Heart left ventricle (tissue), 16 donors: ENCODE results near the gene TANGO2. TPM values are rescaled to one million over a fixed set of nuclear protein-coding genes. Genes with fewer than 3 reads are reported as not detected.

ENCODE experiments used
- ATAC-seq, 4 donors: fragments of 200-7000 bp; cut with Tn5 transposase; one replicate each; pipeline ENCODE4 v1.9.1; 2020 to 2022; ENCODE audit warnings: moderate library complexity in 4 of 4, mild to moderate bottlenecking in 3 of 4, moderate number of reproducible peaks in 1 of 4
- DNase-seq, 5 donors: peaks; one replicate each; pipeline ENCODE4 v3.0.0-alpha.2; 2020
- H3K27ac ChIP-seq, 12 donors: fragments of 200-600 bp; sonication (generic) in 4 of 12; one replicate each; pipeline versions ENCODE4 v1.5.0 to v1.8.0; 2016 to 2022; ENCODE audit warnings: mild to moderate bottlenecking in 2 of 12
- H3K27me3 ChIP-seq, 9 donors: fragments of 200-600 bp; sonication (generic) in 2 of 9; one replicate each; pipeline versions ENCODE4 v1.5.1 to v1.8.0; 2016 to 2022; ENCODE audit warnings: mild to moderate bottlenecking in 3 of 9
- H3K36me3 ChIP-seq, 9 donors: fragments of 200-600 bp; sonication (generic) in 2 of 9; one replicate each; pipeline versions ENCODE4 v1.5.0 to v1.8.0; 2018 to 2022; ENCODE audit warnings: mild to moderate bottlenecking in 2 of 9
- H3K4me1 ChIP-seq, 12 donors: fragments of 200-600 bp; sonication (generic) in 4 of 12; one replicate each; pipeline versions ENCODE4 v1.5.0 to v1.8.0; 2016 to 2022; ENCODE audit warnings: mild to moderate bottlenecking in 3 of 12
- H3K4me3 ChIP-seq, 12 donors: fragments of 200-600 bp; sonication (generic) in 4 of 12; one replicate each; pipeline versions ENCODE4 v1.5.0 to v1.8.0; 2017 to 2022; ENCODE audit warnings: mild to moderate bottlenecking in 9 of 12, moderate library complexity in 4 of 12
- H3K9me3 ChIP-seq, 12 donors: fragments of 200-600 bp; sonication (generic) in 4 of 12; one replicate each; pipeline versions ENCODE4 v1.5.0 to v1.8.0; 2016 to 2022; ENCODE audit warnings: mild to moderate bottlenecking in 1 of 12
- POLR2A ChIP-seq, 2 donors: fragments of 450-650 bp; IDR thresholded peaks; one replicate each; pipeline ENCODE4 v1.6.1; 2017; ENCODE audit warnings: antibody characterized with exemption in 2 of 2, mild to moderate bottlenecking in 2 of 2, moderate library complexity in 2 of 2
- WGBS, 4 donors: extraction: QIAGEN DNeasy Blood & Tissue Kit in 2 of 4; methylation state at CpG; one replicate each; pipeline versions ENCODE4 v1.1.5 to v1.1.7; 2013 to 2018; 5-methylcytosine and 5-hydroxymethylcytosine counted together
- intact Hi-C, 10 donors: fragments of 100-400 bp; cut with DNase I; formaldehyde crosslinking; loops; one replicate each; pipeline versions ENCODE4 v1.11.1 to v1.14.2; 2022
- polyA plus RNA-seq, 2 donors: library from polyadenylated mRNA; stranded (reverse); fragments of 200-250 nt; gene quantifications; one replicate each; pipeline ENCODE4 v1.2.3, GENCODE V29; 2013
- total RNA-seq, 9 donors: library from RNA; depleted of rRNA in 2 of 9; stranded (reverse); fragments of >200 nt in 2 of 9; fragmentation: NEBNext Ultra II Directional in 3 of 9; extraction: Animal tissue kit (Norgen Biotek cat#: 25700) in 3 of 9; gene quantifications; one replicate each; pipeline versions ENCODE4 v1.1.0 to v1.2.4, GENCODE V29; 2016 to 2023
- TF ChIP-seq, protein P1 (sequence below), 12 donors: fragments of 200-600 bp; sonication (generic) in 4 of 12; IDR thresholded peaks; one replicate each; pipeline versions ENCODE4 v1.5.0 to v1.8.0; 2018 to 2022; ENCODE audit warnings: antibody characterized with exemption in 12 of 12, mild to moderate bottlenecking in 5 of 12
- donor health status: ischemic (EF 13 %, LVEDD 7.1; RV severe dilation, severe dysfunction).
- donor health status: healthy with polysubstance abuse.
- donor health status: DM: no; HTN: yes; CAD: no.
- donor health status: DM: no; HTN: no; CAD: no.
- donor health status: ischemic (EF 25% LVEDD 6.9; RV normal size, moderate dysfunction).
- donor health status: ischemic (EF 25% LVEDD 5.7; RV mildly dilated, moderate dysfunction).
- donor health status: healthy.
- donor health status: DM: yes; HTN: yes; CAD: no.
- donor health status: ischemic (EF 35%, LVEDD 5.7; RV mildly dilated, moderate dysfunction).
- donor health status: nonischemic (EF 11% LVEDD 7.7; RV severe dilation, severe dysfunction).
- donor health status: DM: yes; HTN: yes; CAD: no.
- donor health status: PGD.
- donor health status: ischemic (EF 29% LVEDD 5.4; RV normal size, mild dysfunction).
- donor health status: nonischemic (EF 23%, LVEDD 6.1; RV moderate dilation, normal function).

TANGO2 gene
- total and polyA plus RNA-seq, 11 donors: 51.3 to 341 (median 63.0) TPM

- no peaks in the 10 kb centered on the region for H3K27me3 ChIP-seq
- H3K9me3 ChIP-seq: no peaks in the 10 kb centered on the region
- ATAC-seq (no peak), DNase-seq (no peak)
- 93% methylated on average over 27 to 50 of the region's 50 CpGs for WGBS, 4 donors
- TF ChIP-seq POLR2A (IDR thresholded peaks at IDR 0.05): no peak
- TF ChIP-seq, protein P1, sequence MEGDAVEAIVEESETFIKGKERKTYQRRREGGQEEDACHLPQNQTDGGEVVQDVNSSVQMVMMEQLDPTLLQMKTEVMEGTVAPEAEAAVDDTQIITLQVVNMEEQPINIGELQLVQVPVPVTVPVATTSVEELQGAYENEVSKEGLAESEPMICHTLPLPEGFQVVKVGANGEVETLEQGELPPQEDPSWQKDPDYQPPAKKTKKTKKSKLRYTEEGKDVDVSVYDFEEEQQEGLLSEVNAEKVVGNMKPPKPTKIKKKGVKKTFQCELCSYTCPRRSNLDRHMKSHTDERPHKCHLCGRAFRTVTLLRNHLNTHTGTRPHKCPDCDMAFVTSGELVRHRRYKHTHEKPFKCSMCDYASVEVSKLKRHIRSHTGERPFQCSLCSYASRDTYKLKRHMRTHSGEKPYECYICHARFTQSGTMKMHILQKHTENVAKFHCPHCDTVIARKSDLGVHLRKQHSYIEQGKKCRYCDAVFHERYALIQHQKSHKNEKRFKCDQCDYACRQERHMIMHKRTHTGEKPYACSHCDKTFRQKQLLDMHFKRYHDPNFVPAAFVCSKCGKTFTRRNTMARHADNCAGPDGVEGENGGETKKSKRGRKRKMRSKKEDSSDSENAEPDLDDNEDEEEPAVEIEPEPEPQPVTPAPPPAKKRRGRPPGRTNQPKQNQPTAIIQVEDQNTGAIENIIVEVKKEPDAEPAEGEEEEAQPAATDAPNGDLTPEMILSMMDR (IDR thresholded peaks at IDR 0.05): no peak
- intact Hi-C loops: loop anchor here in 4 of 10 donors (1.0 to 10.0 kb wide), 4 partner anchors 40 to 314 kb away; no protein-coding TSS in a partner anchor
- no peak overlapping the region for H3K4me3 ChIP-seq
- peaks cover 0 to 82% (median 60%) of the 10 kb centered on the region in 9 donors for H3K36me3 ChIP-seq
- H3K27ac ChIP-seq: peak overlapping the region in 1 of 12 donors; percentile 41
- H3K4me1 ChIP-seq: peaks cover 0 to 32% (median 5%) of the 10 kb centered on the region in 12 donors
These were observed 48.0 kb upstream of the TANGO2 start for GRCh38 chr22:19972652-19973550.

DNA sequence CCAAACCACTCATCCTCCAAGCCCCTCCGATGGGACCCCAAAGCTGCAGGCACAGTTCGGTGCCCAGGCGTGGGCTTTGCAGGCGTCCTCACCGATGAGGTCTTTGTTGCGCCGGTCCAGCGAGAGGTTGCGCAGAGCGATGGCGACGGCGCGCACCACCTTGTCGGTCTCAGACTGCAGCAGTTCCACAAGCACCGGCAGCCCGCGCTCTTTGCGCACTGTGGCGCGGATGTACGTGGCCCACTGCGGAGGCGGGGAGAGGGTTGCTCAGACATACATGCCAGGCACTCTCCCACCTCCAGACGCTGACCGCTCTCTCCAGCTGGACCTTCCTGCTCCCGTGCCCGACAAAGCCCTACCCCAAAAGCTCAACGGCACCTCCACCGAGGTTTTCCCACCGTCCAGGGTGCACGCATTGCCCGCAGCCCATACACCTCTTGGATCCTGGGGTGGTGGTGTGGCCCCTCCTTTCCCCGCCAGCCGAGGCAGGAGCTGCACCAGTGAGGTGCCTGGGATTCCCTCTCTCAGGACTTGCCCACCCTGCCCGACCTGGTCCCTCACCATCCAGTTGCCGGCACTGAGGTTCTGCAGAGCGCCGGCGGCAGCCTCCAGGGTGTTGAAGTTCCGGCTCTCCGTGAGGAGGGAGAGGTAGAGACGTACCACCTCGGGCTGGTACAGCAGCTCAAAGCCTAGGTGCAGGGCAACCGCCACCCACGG is 47.2 kb upstream of the TANGO2 start:
- no peaks in the 10 kb centered on the region for H3K9me3 ChIP-seq
- peaks cover 0 to 82% (median 59%) of the 10 kb centered on the region in 9 donors for H3K36me3 ChIP-seq
- ATAC-seq (no peak), DNase-seq (no peak)
- no peaks in the 10 kb centered on the region for H3K27me3 ChIP-seq
- no peak for TF ChIP-seq POLR2A (IDR thresholded peaks at IDR 0.05)
- TF ChIP-seq, protein P1 (IDR thresholded peaks at IDR 0.05): no peak
- H3K4me1 ChIP-seq: peaks cover 0 to 32% (median 5%) of the 10 kb centered on the region in 12 donors
- H3K4me3 ChIP-seq: no peak overlapping the region
- no peak overlapping the region for H3K27ac ChIP-seq
- 95 to 97% (median 96%) methylated on average over 40 to 46 of the region's 46 CpGs for WGBS, 4 donors
- intact Hi-C loops: loop anchor here in 3 of 10 donors (5.0 to 10.0 kb wide), 3 partner anchors 131 to 314 kb away; no protein-coding TSS in a partner anchor

DNA sequence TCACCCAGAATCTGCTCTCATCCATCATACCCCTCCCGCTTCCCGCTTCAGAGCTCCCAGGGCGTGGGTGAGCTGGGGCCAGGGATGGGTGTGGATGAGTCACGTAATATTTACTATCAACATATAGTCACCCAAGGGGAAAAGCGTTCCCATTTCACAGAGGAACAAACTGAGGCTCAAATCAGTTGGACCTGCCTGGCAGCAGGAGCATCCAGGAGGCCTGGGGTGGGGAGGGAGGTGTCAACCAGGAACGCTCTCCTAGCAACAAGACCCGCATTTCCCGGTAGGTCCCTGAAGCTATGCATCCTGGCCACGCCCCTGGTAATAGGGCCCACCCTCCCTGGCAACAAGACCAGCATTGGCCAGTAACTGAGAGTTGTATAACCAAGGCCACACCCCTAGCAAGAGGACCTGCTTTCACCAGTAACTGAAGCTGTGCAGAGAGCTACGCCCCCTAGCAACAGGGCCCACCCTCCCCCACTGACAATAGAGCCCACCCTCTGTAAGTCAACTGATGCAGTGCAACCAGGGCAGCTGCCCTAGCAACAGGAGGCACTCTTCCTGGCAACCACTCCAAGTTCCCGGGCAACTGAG is 46.5 kb upstream of the TANGO2 start:
- H3K27me3 ChIP-seq: no peaks in the 10 kb centered on the region
- no peak for TF ChIP-seq POLR2A (IDR thresholded peaks at IDR 0.05)
- TF ChIP-seq, protein P1 (IDR thresholded peaks at IDR 0.05): no peak
- intact Hi-C loops: loop anchor here in 3 of 10 donors (5.0 to 10.0 kb wide), 3 partner anchors 130 to 313 kb away; no protein-coding TSS in a partner anchor
- peaks cover 0 to 32% (median 5%) of the 10 kb centered on the region in 12 donors for H3K4me1 ChIP-seq
- no peak overlapping the region for H3K4me3 ChIP-seq
- 67 to 75% (median 71%) methylated on average over 10 to 11 of the region's 11 CpGs for WGBS, 4 donors
- no peak overlapping the region for H3K27ac ChIP-seq
- peaks cover 0 to 83% (median 59%) of the 10 kb centered on the region in 9 donors for H3K36me3 ChIP-seq
- no peak for DNase-seq
- ATAC-seq: no peak
- H3K9me3 ChIP-seq: no peaks in the 10 kb centered on the region
